Activated T-cell treated with anti-CD3 and anti-CD28 coated beads, Interleukin-2, amount 50 U/mL, for 72 hours (primary cell): ENCODE measurements around the gene TLDC2. TPM values are rescaled to one million over a fixed set of nuclear protein-coding genes. Genes with fewer than 3 reads are reported as not detected.
A peak's percentile ranks its signal among the peaks of the same experiment; 100 is the strongest.
"Not testable (repeated sequence)": the region's sequence is repeated elsewhere in the genome, so short reads cannot be mapped to it uniquely, and the experiment has no call there.

Experiments used
- ATAC-seq, 2 donors: fragments of 150-1000 bp; cut with Tn5 transposase; replicated peaks in 1 of 2; 2 replicates each; pipeline ENCODE4 v1.10.0; 2021; ENCODE audit warnings: moderate library complexity in 2 of 2, mild to moderate bottlenecking in 1 of 2
- DNase-seq, 2 donors: peaks; one replicate each; pipeline ENCODE4 v3.0.0; 2021 to 2022; ENCODE audit warnings: mixed read lengths in 1 of 2
- H3K27ac Mint-ChIP-seq: one replicate; pipeline ENCODE4 v1.8.0; 2022; ENCODE audit warnings: mild to moderate bottlenecking, moderate library complexity, mixed read lengths
- H3K27me3 Mint-ChIP-seq: one replicate; pipeline ENCODE4 v1.8.0; 2022; ENCODE audit warnings: low read depth, mixed read lengths
- H3K36me3 Mint-ChIP-seq, 2 donors: one replicate each; pipeline ENCODE4 v1.8.0; 2022; ENCODE audit warnings: mixed read lengths in 2 of 2, mild to moderate bottlenecking in 1 of 2; ENCODE audit not compliant: insufficient read depth in 2 of 2
- H3K4me1 Mint-ChIP-seq: one replicate; pipeline ENCODE4 v1.8.0; 2022; ENCODE audit warnings: low read depth, mixed read lengths
- H3K4me3 Mint-ChIP-seq, 2 donors: one replicate each; pipeline ENCODE4 v1.8.0; 2022; ENCODE audit warnings: mild to moderate bottlenecking in 2 of 2, mixed read lengths in 2 of 2, moderate library complexity in 2 of 2
- H3K9me3 Mint-ChIP-seq, 2 donors: one replicate each; pipeline ENCODE4 v1.8.0; 2022; ENCODE audit warnings: mixed read lengths in 2 of 2
- total RNA-seq, 2 donors: library from RNA; stranded (reverse); gene quantifications; one replicate each; pipeline ENCODE4 v1.2.3, GENCODE V29; 2022

TLDC2 gene
- total RNA-seq, 2 donors from 2014 or later: not detected

DNA sequence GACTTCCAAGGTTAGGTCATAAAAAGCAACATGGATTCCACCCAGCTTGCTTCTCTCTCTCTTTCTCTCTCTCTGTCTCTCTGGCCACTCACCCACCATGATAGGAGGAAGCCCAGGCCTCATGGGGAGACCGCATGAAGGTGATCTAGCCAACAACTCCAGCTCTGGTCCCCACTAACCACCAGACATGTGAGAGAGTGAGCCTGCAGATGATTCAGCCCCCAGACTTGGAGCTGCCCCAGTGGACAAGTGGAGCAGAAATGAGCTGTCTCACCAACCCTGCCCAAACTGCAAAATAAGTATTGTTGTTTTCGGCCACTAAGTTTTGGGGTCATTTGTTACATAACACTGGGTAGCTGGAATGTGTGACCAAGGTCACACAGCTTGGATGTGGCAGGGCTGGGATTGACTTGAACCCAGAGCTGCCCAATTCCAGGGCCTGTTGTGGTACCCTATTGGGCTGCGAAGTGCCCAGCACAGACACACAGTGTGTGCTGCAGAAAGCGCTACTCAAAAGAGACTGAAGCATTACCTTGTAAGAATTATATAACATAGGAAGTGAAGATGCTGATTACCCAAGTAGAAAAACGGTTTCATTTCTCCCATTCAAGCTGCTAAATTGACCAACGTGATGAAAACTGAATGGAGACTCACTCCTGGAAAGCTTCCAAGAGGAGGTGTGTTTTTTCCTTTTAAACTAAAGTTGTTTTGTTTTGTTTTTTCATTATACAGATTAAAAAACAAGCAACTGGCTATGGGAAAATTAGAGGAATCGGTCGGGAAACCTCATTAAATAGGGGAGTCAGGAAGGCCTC, 9.1 kb upstream of the TLDC2 start:
- DNase-seq (no peak), ATAC-seq (no peak)
- Mint-ChIP-seq H3K4me3 (peak overlapping the region in 1 of 2 donors; percentile 30), H3K27ac (no peak overlapping the region), H3K4me1 (peaks cover 10% of the 10 kb centered on the region), H3K36me3 (no peaks in the 10 kb centered on the region), H3K9me3 (no peaks in the 10 kb centered on the region), H3K27me3 (peaks cover 22% of the 10 kb centered on the region)

- ATAC-seq (no peak), DNase-seq (no peak)
- H3K27me3 Mint-ChIP-seq: no peaks in the 10 kb centered on the region
- H3K4me1 Mint-ChIP-seq: no peaks in the 10 kb centered on the region
- H3K9me3 Mint-ChIP-seq: no peaks in the 10 kb centered on the region
- no peaks in the 10 kb centered on the region for H3K36me3 Mint-ChIP-seq
- H3K27ac Mint-ChIP-seq: no peak overlapping the region
- no peak overlapping the region for H3K4me3 Mint-ChIP-seq
Observed at GRCh38 chr20:36871640-36872570, 4.0 kb upstream of the TLDC2 start.

DNA sequence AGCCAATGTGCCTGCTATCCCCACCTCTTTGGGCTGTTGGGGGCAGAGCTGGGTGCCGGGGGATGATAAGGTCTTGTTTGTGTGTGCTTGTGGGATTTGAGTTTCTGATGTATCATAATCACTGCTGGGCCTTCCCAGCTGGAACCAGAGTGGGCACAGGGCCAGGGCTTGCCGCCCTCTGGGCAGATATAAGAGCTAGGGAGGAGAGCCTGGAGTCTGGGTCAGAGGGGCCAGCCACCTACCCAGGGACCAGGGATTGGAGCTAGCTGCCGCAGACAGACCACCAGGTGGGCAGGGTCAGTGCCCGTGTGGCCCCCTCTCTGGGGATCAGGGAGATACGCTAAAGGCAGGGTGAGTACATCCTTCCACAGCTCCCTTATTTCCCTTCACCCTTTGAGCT, 3.1 kb upstream of the TLDC2 start:
- no peak overlapping the region for H3K27ac Mint-ChIP-seq
- DNase-seq (no peak), ATAC-seq (no peak)
- H3K36me3 Mint-ChIP-seq: no peaks in the 10 kb centered on the region
- no peaks in the 10 kb centered on the region for H3K9me3 Mint-ChIP-seq
- H3K27me3 Mint-ChIP-seq: no peaks in the 10 kb centered on the region
- no peaks in the 10 kb centered on the region for H3K4me1 Mint-ChIP-seq
- no peak overlapping the region for H3K4me3 Mint-ChIP-seq

DNA sequence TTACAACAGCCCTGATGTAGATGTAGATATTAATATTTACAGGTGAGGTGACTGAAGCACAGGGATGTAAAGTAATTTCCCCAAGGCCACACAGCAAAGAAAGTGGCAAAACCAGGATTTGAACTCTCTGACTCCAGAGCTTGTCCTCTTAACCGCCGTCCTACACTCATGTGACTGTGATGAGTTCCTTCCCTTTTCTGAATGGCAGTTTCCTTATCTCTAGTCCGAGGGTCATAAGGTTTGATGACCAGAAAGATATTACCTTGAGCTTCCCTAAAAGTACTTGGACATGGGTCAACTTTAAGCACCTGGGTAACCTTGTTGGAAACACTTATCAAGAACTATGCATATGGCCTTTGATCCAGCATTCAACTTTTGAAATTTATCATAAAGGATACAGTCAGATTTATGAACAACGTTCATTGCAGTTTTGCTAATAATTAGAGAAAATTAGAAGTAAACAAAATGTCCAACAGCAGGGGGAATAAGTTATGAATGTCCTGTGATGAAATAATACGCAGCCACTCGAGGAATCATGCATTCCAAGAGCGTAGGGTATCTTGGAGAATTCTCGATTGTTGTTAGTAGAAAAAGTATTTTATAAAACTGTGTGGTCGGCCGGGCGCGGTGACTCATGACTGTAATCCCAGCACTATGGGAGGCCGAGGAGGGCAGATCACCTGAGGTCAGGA, 2.3 kb upstream of the TLDC2 start:
- H3K27ac Mint-ChIP-seq: no peak overlapping the region
- DNase-seq: no peak
- no peak overlapping the region for H3K4me3 Mint-ChIP-seq
- no peaks in the 10 kb centered on the region for H3K4me1 Mint-ChIP-seq
- ATAC-seq: no peak
- no peaks in the 10 kb centered on the region for H3K27me3 Mint-ChIP-seq
- H3K9me3 Mint-ChIP-seq: no peaks in the 10 kb centered on the region
- H3K36me3 Mint-ChIP-seq: no peaks in the 10 kb centered on the region

- not testable (repeated sequence) for H3K27ac Mint-ChIP-seq, H3K36me3 Mint-ChIP-seq, H3K27me3 Mint-ChIP-seq, H3K4me1 Mint-ChIP-seq, H3K9me3 Mint-ChIP-seq, ATAC-seq, H3K4me3 Mint-ChIP-seq, DNase-seq
Observed at GRCh38 chr20:36875093-36875492, 845 bp upstream of the TLDC2 start.

DNA sequence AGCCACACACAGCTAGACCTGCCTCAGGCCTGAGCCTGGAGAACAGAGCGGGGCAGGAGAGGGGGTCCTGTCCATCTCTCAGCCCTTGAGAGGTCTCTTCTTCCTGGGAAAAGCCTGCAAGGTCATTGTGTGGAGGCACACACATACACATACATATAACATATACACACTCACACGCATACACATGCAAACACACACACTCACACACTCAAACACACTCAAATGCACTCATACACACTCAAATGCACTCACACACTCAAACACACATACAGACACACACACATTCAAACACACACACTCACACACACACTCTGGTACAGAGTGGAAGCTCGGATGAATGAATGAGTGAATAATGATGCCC, 515 bp downstream of the TLDC2 start:
- Mint-ChIP-seq H3K27me3 (no peaks in the 10 kb centered on the region), H3K9me3 (no peaks in the 10 kb centered on the region), H3K4me3 (no peak overlapping the region), H3K36me3 (no peaks in the 10 kb centered on the region), H3K4me1 (peaks cover 6% of the 10 kb centered on the region), H3K27ac (no peak overlapping the region)
- DNase-seq (no peak), ATAC-seq (no peak)

- ATAC-seq (no peak), DNase-seq (no peak)
- Mint-ChIP-seq H3K27ac (no peak overlapping the region), H3K27me3 (no peaks in the 10 kb centered on the region), H3K4me1 (peaks cover 14% of the 10 kb centered on the region), H3K9me3 (no peaks in the 10 kb centered on the region), H3K36me3 (no peaks in the 10 kb centered on the region), H3K4me3 (no peak overlapping the region)
Observed at GRCh38 chr20:36878941-36879340, 3.0 kb downstream of the TLDC2 start.

DNA sequence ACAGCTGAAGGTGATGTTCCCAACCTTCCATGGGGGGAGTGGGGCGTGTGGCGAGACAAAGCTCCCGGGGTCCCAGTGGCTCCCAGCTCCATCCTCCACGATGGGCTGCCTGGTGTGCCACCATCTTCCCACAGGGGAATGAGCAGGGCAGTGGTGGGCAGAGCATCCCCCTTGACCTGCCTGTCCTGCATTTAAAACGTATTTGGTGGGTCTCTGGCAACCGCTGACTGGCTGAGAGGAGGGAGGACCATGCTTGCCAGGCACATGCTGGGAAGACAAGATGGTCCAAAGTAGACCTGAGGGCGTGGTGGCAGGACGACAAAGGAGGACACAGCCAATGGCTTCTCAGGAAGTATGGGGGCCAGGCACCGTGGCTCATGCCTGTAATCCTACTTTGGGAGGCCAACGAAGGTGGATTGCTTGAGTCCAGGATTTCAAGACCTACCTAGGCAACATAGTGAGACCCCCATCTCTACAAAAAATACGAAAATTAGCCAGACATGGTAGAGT, 4.9 kb downstream of the TLDC2 start:
- DNase-seq (no peak), ATAC-seq (no peak)
- H3K4me1 Mint-ChIP-seq: peaks cover 14% of the 10 kb centered on the region
- H3K4me3 Mint-ChIP-seq: no peak overlapping the region
- no peak overlapping the region for H3K27ac Mint-ChIP-seq
- no peaks in the 10 kb centered on the region for H3K27me3 Mint-ChIP-seq
- H3K9me3 Mint-ChIP-seq: no peaks in the 10 kb centered on the region
- no peaks in the 10 kb centered on the region for H3K36me3 Mint-ChIP-seq

GRCh38 chr20:36881331-36881730, 5.4 kb downstream of the TLDC2 start:
- Mint-ChIP-seq H3K4me1 (peaks cover 14% of the 10 kb centered on the region), H3K9me3 (no peaks in the 10 kb centered on the region), H3K36me3 (no peaks in the 10 kb centered on the region), H3K27ac (no peak overlapping the region), H3K27me3 (no peaks in the 10 kb centered on the region), H3K4me3 (no peak overlapping the region)
- DNase-seq (no peak), ATAC-seq (no peak)

GRCh38 chr20:36881888-36882287, 6.0 kb downstream of the TLDC2 start:
- no peak overlapping the region for H3K27ac Mint-ChIP-seq
- ATAC-seq: peak; percentile 79 to 92

DNA sequence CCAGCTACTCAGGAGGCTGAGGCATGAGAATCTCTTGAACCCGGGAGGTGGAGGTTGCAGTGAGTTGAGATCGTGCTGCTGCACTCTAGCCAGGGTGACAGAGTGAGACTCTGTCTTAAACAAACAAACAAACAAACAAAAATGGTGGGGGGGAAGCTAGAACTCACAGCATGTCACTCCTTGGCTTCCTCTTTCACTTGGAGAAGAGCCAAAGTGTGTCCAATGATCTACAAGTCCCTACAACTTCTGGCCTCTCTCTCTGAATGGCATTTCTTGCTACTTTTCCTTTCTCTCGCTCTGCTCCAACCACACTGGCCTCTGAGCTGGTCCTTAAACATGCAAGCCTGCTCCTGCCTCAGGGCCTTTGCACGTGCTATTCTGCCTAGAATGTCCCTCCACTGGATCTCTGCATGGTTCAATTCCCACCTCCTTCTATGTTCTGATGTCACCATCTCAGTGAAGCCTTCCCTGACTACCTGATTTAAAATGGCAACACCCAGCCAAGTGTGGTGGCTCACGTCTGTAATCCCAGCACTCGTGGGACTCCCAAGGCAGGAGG, 8.1 kb downstream of the TLDC2 start:
- no peak for DNase-seq
- no peaks in the 10 kb centered on the region for H3K9me3 Mint-ChIP-seq
- peaks cover 23% of the 10 kb centered on the region for H3K4me1 Mint-ChIP-seq
- no peak overlapping the region for H3K4me3 Mint-ChIP-seq
- no peak for ATAC-seq
- no peaks in the 10 kb centered on the region for H3K36me3 Mint-ChIP-seq
- H3K27me3 Mint-ChIP-seq: no peaks in the 10 kb centered on the region
- H3K27ac Mint-ChIP-seq: no peak overlapping the region

More at GRCh38 chr20:36881888-36882287, 6.0 kb downstream of the TLDC2 start:
- Mint-ChIP-seq H3K27me3 (no peaks in the 10 kb centered on the region), H3K36me3 (no peaks in the 10 kb centered on the region), H3K4me1 (peaks cover 19% of the 10 kb centered on the region), H3K4me3 (no peak overlapping the region), H3K9me3 (no peaks in the 10 kb centered on the region)
- DNase-seq: no peak

DNA sequence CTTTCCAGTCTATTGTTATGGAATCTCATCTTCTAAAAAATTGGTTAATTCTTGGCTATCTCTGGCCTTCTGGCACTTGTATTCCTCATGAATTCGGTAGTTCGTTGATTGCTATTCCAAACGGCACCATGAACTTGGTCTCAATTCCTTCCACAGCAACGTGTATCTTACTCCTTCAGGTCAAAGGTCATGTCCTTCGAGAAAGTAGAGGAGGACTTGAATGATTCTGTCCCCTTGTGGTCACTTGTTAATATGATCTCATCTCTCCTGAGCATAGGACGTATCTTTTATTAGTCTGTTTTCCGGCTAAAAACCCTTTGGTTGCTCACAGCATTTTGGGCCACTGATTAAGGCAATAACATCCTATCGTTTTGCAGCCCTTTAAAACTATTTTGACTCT, 9.4 kb downstream of the TLDC2 start:
- H3K4me1 Mint-ChIP-seq: peaks cover 30% of the 10 kb centered on the region
- H3K4me3 Mint-ChIP-seq: no peak overlapping the region
- ATAC-seq: no peak
- no peak for DNase-seq
- no peaks in the 10 kb centered on the region for H3K27me3 Mint-ChIP-seq
- no peak overlapping the region for H3K27ac Mint-ChIP-seq
- H3K9me3 Mint-ChIP-seq: no peaks in the 10 kb centered on the region
- no peaks in the 10 kb centered on the region for H3K36me3 Mint-ChIP-seq
